ENCODE data around the gene URM1. TPM values are rescaled to one million over a fixed set of nuclear protein-coding genes. Genes with fewer than 3 reads are reported as not detected.

URM1 gene
- total RNA-seq: 37.8 and 39.4 TPM in 2 replicates

GRCh38 chr9:128370752-128371629, at the start of gene URM1:
Gene URM1, plus strand, starts transcription at chr9:128371374. Its CDS starts 7 bp downstream, at chr9:128371381.

GRCh38 chr9:128322404-128323211, 48.6 kb upstream of the URM1 start, which contains the start of the genes COQ4 and TRUB2:
Gene COQ4, plus strand, starts transcription at chr9:128322839. Its CDS starts 20 bp downstream, at chr9:128322859.
Gene TRUB2, minus strand, starts transcription at chr9:128322447. Its CDS starts 39 bp downstream, at chr9:128322408.

GRCh38 chr9:128339761-128340690, 31.1 kb upstream of the URM1 start, which contains the start of gene SLC27A4:
Gene SLC27A4, plus strand, starts transcription at chr9:128340527. Its CDS starts 2,606 bp downstream, at chr9:128343133.

GRCh38 chr9:128420651-128421481, 49.7 kb downstream of the URM1 start, which contains the start of gene CERCAM:
Gene CERCAM, plus strand, starts transcription at chr9:128420857. Its CDS starts 21 bp downstream, at chr9:128420878.

Other genes starting within 250 kb of the URM1 start
- 55.6 and 70.1 TPM in 2 replicates for gene PTGES2, start 243.6 kb upstream of the URM1 start, total RNA-seq
- gene LCN2, start 221.9 kb upstream of the URM1 start, total RNA-seq: 1.8 TPM in 1 of 2 replicates, not detected in the other
- 265 and 358 TPM in 2 replicates for gene BBLN, start 211.1 kb upstream of the URM1 start, total RNA-seq
- gene CIZ1, start 179.8 kb upstream of the URM1 start, total RNA-seq: 37.4 and 61.9 TPM in 2 replicates
- gene DNM1, start 168.0 kb upstream of the URM1 start, total RNA-seq: 8.7 and 23.2 TPM in 2 replicates
- gene GOLGA2, start 95.4 kb upstream of the URM1 start, total RNA-seq: 77.1 and 120 TPM in 2 replicates
- gene SWI5, start 95.1 kb upstream of the URM1 start, total RNA-seq: 29.1 and 45.1 TPM in 2 replicates
- 12.9 and 20.2 TPM in 2 replicates for gene TRUB2, start 48.9 kb upstream of the URM1 start, total RNA-seq
- gene COQ4, start 48.5 kb upstream of the URM1 start, total RNA-seq: 34.3 and 59.9 TPM in 2 replicates
- gene SLC27A4, start 30.8 kb upstream of the URM1 start, total RNA-seq: 16.4 and 26.8 TPM in 2 replicates
- gene CERCAM, start 49.5 kb downstream of the URM1 start, total RNA-seq: 99.9 and 144 TPM in 2 replicates
- 14.3 and 25.5 TPM in 2 replicates for gene ODF2, start 84.6 kb downstream of the URM1 start, total RNA-seq
- gene GLE1, start 133.3 kb downstream of the URM1 start, total RNA-seq: 27.0 and 27.8 TPM in 2 replicates
- gene SPTAN1, start 181.2 kb downstream of the URM1 start, total RNA-seq: 178 and 200 TPM in 2 replicates